GM18499 (cell line): Measurements from ENCODE around the gene GPR65.

Source experiments
- ATAC-seq: cut with Tn5 transposase; IDR thresholded peaks from one replicate; pipeline ENCODE4 v1.9.1; 2021; ENCODE audit warnings: moderate number of reproducible peaks; ENCODE audit not compliant: insufficient read depth, unreplicated experiment

The GPR65 gene, protein sequence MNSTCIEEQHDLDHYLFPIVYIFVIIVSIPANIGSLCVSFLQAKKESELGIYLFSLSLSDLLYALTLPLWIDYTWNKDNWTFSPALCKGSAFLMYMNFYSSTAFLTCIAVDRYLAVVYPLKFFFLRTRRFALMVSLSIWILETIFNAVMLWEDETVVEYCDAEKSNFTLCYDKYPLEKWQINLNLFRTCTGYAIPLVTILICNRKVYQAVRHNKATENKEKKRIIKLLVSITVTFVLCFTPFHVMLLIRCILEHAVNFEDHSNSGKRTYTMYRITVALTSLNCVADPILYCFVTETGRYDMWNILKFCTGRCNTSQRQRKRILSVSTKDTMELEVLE

DNA sequence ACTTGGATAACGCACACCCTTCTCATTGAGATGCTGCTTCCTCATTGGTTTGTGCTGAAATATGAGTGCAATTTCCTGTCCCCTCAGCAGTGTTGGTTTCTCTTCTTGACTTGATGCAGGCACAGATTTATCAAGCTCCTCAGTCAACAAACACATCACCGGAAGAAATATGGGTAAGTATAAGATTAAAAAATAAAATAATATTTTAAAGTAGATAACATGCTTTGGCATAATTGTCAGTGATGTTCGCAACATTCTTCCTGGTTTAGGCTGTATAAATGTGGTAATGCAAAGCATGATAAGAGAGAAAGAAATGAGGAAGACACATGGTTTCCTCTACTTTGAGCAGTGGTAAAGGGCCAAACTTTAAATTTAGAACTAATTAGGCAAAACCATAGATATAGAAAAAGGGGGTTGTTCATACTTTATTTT is at the start of gene GPR65:
GPR65 (plus strand) TSS at position 86 of the 432 bp plus-strand sequence. CDS start 5,713 bp downstream, outside the sequence.
- ATAC-seq: peak; percentile 52

DNA sequence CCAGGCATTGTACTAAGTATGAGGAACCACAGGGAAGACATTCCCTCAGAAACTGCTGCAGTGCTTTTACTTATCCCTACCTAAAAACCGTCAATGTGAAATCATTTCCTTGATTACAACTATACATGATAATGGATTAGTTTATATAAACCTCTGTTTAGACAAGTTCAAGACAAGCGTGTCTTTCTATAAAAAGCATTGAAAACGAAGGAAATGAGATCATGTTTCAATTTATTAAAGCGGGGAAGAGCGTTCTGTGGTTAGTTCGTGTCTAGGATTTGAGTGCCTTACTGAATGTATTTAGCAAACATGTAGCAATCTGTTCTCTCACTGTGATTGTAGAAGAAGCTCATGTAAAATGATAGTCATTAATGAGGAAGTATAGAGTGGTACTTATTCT is 49.4 kb upstream of the GPR65 start:
- ATAC-seq: no peak

DNA sequence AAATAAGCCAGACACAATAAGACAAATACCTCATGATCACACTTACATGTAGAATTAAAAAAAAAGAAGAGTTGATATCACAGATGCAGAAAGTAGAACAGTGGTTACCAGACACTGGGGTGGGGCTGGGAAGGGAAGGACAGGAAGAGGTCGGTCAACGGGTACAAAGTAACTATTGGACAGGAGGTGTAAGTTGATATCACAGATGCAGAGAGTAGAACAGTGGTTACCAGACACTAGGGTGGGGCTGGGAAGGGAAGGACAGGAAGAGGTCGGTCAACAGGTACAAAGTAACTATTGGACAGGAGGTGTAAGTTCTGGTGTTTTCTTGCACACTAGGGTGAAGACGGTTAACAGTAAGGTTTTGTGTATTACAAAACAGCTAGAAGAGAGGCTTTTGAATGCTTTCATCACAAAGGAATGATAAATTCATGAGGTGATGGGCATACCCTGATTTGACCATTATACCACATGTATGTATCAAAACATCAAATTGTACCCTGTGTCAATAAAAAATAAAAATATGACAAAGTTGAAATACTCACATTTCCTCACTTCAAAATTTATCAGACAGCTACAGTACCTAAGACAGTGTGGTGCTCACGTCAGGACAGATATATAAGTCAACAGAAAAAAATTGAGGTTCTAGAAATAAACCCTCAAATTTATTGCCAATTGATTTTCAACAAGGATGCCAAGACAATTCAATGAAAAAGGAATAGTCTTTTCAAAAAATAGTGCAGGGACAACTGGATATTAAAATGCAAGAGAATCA is 44.7 kb upstream of the GPR65 start:
- ATAC-seq: no peak

DNA sequence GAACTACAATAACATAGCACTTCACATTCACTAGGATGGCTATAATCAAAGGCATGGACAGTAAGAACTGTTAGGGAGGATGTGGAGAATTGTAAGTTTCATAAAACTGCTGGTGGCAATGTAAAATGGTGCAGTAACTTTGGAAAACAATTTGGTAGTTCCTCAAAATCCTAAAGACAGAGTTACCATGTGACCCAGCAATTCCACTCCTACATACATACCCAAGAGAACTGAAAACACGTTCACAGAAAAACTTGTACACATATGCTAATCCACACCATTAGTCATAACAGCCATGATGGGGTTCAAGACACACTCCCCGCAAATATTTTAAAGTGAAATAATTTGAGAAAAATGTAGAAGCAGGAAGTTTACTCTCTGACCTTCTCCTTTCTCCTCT is 43.7 kb upstream of the GPR65 start:
- no peak for ATAC-seq

DNA sequence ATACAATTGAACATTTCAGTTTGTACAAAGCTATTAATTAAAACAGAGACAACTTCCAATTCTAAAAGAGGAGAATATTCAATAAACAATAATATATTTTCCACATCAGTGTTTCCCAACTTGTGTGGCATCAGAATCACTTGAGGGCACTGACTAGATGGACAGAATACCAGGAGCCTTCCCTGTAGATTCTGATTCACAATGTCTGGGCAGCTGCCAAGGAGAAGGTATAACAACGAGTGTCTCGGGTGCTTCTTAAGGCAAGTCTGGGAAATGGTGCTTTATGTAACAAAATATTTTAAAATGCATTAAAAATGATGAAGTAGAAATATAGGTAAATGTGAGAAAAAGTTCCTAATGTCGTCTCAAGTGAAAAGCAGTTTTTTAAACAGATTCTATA is 38.1 kb upstream of the GPR65 start:
- ATAC-seq: no peak

DNA sequence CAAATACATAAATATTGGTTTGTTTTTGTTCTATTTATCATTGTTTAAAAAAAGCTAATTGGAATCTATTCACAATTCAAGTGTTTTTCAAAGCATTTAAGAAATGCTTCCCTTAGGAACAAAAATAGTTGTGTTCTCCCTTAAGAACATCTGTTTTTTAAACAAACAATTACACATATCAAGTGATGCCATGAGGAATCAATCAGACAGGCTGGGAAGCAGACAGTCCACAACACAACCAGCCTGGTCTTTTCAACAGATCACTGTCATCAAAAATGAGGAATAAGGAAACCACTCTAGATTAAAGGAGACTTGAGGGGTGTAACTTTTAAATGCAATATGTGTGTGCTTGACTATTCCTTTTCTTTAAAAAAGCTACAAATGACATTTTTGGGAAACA is 37.4 kb upstream of the GPR65 start:
- no peak for ATAC-seq

DNA sequence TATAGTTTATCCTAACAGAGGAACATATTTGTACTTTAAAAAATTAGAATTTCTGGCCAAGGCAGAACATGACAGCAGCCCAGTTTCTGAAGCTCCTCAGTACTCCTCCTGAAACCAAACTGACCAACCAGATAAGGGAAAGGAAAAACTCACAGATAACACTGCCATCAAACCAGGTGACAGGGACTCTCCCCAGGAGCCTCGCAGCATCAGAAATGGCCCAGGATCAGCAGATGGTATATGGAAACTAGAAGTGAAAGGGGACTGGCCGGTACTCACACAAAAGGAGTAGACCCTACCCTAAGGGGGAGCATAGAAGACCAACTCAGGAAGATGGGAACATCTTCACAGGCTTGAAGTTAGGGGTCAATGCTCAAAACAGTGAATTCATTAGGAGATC is 33.9 kb upstream of the GPR65 start:
- ATAC-seq: peak; percentile 70

DNA sequence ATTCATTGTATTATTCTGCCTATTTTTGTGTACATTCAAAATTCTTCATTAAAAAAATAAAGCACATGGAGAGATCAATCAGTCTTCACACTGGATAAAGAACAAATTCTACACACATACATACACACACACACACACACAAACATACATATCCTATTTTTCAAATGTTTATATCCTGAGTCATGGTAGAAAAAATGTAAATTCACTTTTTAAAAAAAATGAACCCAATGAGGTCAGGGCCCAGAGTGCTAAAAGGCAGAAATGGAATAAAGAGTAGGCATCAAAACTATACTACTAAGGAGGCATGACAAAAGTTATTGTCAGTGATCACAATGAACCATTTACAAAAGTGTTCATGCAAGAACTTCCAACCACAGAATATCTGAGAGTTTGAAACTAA is 29.3 kb upstream of the GPR65 start:
- no peak for ATAC-seq

DNA sequence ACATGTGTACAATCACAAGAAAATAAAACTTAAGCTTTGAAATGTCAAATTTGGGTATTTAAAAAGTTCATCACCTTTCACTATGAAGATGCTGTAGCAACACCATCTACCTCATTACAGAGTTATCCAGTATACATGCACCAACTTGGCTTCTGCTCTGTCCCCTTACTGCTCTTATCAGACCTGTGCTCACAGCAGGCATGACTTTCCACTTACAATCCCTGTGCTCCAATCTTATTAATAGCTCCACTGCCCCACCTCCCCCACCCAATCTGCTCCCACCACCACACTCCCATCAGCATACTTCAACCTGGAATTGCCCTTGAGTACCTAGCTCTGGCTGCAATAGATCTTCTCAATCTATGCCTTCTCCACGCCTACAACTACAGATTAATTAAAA is 25.2 kb upstream of the GPR65 start:
- no peak for ATAC-seq

DNA sequence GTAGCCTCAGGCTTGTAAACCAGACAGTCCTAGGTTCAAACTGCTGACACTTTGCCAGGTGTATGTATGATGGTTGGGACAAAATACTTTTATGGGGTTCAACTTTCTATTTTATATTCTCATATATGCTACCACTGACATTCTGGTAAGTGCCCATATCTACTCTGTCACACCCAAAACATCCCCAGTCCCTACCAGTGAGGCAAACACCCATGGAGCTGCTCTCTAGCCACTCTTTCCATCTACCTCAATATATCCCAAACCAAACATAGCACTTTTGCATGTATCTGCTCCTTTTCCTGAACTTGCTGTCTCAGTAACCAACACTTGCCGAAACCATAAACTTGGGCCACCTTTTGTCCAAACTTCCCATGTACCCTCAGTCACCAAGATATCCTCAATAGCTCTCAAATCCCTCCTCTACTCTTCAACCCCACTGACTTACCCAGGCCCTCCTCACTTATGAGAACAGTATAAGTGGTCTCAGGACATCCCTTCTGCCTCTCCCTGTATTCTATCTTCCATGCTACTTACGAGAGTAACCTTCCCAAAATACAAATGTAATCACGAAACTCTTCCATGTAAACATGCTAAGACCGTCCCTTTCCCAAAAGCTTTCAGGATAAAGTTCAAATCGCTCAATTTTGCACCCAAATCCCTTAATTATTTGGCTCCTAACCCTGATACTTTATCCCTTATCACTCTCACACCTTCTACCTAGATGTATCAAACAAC is 15.5 kb upstream of the GPR65 start:
- no peak for ATAC-seq

DNA sequence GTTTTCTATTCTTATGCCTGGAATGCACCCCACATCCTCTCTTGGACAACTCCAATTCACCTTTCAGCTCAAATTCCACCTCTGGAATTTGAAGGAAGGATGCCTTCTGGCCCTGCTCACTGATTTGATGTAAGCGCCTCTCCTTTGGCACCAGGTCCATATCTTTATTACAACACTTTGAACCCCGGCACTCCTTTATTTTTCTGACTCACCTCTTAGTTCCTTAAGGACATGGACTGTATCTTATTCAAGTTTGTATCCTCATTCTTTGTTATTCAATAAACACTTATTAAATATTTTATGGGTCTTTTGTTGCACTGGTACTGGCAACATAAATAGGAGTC is 15.0 kb upstream of the GPR65 start:
- no peak for ATAC-seq

DNA sequence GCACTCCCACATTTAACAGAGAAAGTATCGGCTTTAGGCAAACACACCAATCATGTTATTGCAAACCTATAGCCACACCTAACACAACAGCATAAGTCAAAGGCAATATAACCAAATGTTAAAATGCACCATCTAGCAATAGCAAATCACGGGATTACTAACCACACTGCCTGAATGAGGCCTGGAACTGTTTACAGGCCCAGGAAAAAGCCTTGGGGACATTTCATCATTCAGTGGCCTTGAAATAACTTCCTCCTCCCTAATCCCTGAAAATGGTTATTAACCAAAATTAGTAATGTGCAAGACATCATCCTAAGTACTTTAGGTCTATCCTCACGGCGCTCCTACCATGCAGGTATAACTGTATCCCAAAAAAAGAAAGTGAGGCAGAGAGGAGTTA is 14.3 kb upstream of the GPR65 start:
- ATAC-seq: no peak

DNA sequence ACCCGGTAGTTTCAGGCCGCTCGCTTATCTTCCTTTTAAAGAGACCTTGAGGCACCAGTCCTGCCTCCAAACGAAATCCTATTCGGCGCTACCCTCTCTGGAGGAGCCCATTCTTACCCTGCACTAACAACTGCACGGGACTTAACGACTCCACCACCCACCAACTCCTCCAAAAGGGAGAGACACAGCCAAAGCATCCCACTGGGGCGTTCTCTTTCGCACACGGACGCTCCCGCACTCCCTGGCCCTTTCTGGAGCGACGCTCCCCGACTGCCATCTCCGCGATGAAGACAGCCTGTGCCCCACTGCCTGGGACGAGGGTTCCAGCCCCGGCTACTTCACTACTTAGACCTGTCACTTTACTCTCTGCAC is 12.6 kb upstream of the GPR65 start:
- ATAC-seq: no peak

DNA sequence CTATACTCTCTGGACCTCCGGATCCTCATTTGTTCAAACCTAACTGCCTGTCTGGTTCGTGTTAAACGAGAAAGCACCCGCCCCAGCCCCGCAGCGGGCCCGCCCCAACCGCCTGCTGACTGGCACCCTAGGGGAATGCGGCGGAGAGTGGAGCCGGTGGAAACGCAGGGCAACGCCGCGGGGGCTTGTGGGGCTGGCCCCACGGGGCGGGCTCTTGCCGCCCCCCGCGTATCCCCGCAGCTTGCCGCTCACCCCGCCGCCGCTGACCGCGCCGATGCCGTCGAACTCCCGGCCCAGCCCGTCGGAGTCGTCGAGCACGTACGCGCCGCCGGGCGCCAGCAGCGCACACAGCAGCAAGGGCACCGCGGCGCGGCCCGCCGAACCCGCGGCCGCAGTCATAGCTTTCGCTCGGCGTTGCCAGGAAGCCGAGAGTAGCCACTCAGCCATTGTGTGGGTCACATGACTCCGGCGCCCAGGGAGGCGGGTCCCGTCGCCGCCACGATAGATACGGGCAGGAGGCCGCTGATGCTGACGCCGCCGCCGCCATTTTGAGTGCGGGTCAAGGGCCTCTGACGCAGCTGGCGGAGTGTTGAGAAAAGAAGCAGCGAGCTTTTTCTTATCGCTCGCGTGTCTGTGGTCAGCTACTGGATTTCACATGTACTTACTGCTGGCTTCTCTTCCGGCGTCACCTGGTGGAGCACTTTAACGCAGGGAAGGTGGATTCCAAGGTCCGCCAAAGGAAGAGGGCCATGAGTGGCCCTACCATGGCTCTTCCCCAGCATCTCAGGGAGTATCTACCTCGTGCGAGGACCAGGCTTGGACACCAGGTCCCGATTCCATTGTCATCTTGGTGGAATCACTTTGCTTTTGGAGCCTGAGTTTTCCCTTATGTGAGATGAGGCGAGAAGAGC is 12.0 kb upstream of the GPR65 start, which contains the start of gene GALC:
GALC (minus strand) TSS at position 465 of the 911 bp plus-strand sequence; CDS start at position 447, 18 bp downstream.
- ATAC-seq: peak; percentile 70

DNA sequence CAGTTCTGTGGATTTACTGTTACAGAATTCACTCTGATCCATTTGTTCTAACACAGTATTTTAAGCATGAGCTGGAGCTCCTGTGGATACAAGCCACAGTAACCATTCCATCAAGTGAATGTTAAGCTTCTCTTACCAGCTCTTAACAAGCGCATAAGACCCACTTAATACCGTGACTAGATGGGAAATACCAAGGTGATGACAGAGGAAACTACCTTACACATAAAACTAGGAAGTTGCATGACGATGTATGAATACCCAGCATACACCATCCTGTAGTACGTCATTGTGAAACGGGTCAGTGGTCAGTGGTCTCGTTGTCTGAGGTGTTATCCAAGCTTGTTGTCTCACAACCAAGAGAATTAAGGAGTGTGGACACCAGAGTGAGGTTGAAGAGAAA is 10.0 kb upstream of the GPR65 start:
- peak; percentile 32 for ATAC-seq

DNA sequence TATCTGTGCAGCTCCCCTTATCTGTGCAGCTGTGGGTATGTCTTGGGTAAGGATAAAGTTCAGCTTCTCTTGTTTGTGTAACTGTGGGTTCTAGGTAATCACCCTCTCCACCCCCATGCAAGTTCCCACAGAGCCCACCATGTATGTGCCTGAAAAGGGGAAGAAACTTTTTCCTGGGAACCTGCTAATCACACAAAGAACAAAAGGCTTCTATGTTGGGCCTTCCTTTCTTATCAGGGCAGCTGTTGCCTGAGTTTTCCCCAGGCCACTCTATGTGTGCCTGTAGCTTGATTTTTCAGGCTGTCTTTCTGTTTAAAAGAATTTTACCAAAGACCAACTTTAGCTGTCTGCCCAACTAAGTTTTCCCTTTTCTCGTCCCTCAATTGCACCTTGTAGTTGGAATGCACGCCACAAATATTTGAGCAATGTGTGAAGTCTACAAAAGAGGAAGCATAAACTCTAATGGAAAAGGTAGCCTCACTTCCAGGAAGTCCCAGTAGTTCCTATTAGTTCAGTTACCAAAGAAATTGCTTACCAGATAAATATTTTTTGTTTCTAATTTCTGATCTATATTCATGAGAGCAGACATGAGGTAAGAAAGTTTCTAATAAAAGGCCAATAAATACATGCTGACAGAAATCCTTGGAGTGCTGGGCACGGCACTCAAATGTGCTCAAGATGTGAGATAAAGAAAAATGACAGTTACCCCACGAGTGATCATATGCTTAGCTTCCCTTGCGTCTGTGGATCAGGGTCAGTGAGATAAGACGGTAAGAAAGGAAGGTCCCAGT is 9.2 kb upstream of the GPR65 start:
- no peak for ATAC-seq

DNA sequence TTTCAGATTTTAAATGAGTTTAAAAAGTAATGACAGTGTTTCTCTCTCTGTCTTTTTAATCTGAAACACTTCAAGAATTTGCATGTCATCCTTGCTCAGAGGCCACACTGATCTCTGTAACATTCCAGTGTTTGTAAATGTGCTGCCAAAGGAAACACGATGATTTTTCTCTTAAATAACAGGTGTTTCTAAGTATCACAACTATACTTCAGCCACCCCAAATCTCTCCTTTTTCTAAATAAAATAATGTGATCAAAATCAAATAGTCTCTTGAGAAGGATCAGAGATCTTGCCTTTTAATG is 8.7 kb upstream of the GPR65 start:
- no peak for ATAC-seq

DNA sequence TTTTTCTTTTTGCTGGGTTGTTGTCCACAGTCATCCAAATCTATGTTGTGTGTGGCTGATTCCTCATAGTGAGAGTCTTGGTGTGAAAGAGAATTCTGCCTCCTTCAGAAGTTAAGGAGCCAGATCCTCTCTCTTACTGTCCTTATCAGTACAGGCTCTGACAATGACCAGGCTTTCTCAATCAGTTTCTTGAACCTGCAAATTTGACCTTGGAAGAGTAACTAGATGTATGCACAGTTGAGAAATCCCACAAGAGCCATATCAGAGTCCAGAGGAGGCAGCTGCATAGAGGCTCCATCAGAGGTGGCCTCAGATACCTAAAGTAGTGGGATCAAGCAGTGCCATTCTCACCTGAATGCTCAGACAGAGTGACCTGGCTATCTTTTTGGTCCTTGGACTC is 6.5 kb upstream of the GPR65 start:
- ATAC-seq: no peak

DNA sequence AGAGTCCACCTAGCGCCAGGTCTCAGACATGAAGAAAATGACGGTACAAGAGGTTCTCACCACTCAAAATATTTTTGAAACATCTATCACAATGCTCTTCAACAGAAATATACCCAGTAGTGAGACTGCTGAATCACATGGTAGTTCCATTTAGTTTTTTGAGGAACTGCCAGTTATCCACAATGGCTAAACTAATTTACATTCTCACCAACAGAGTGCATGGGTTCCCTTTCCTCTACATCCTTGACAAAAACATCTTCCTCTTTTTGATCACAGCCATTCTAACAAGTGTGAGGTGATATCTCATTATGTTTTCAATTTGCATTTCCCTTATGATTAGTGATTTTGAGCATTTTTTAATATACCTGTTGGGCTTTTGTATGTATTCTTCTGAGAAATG is 5.7 kb upstream of the GPR65 start:
- no peak for ATAC-seq
